OCI-LY3 (cell line): ENCODE results near the gene ATF6.

Experiments used
- H2AFZ ChIP-seq: fragments of 200-600, 300-600 bp; shearing (Covaris generic); 2 replicates; pipeline ENCODE4 v1.6.0; 2014; ENCODE audit warnings: antibody characterized with exemption, low read depth, low read length
- H3K27ac ChIP-seq: fragments of 200-600, 300-600 bp; sonication (generic); 2 replicates; pipeline ENCODE4 v1.5.1; 2014; ENCODE audit warnings: mild to moderate bottlenecking, low read length, moderate library complexity, mixed read lengths
- H3K27me3 ChIP-seq: fragments of 200-600, 300-600 bp; sonication (generic); 2 replicates; pipeline ENCODE4 v1.6.1; 2014; ENCODE audit warnings: low read depth, low read length, mixed read lengths
- H3K36me3 ChIP-seq: fragments of 200-600, 300-600 bp; sonication (generic); replicated peaks from 2 replicates; pipeline ENCODE3; 2014; ENCODE audit warnings: low read depth, low read length, mixed read lengths
- H3K4me1 ChIP-seq: fragments of 300-600, 200-600 bp; sonication (generic); 2 replicates; pipeline ENCODE4 v1.6.1; 2014; ENCODE audit warnings: low read length, mixed read lengths
- H3K4me2 ChIP-seq: fragments of 200-600, 300-600 bp; sonication (generic); 2 replicates; pipeline ENCODE4 v1.6.1; 2014; ENCODE audit warnings: low read length, mixed read lengths
- H3K4me3 ChIP-seq: fragments of 300-600, 200-600 bp; sonication (generic); 2 replicates; pipeline ENCODE4 v1.5.1; 2014; ENCODE audit warnings: antibody characterized with exemption, mild to moderate bottlenecking, low read length, moderate library complexity
- H3K79me2 ChIP-seq: fragments of 300-600, 200-600 bp; shearing (Covaris generic); 2 replicates; pipeline ENCODE4 v1.6.1; 2014; ENCODE audit warnings: mild to moderate bottlenecking, low read length, mixed read lengths
- H3K9ac ChIP-seq: fragments of 300-600, 200-600 bp; shearing (Covaris generic); 2 replicates; pipeline ENCODE4 v1.6.0; 2014; ENCODE audit warnings: mild to moderate bottlenecking, low read length, moderate library complexity
- H3K9me3 ChIP-seq: fragments of 200-600, 300-600 bp; shearing (Covaris generic); 2 replicates; pipeline ENCODE4 v1.6.1; 2014; ENCODE audit warnings: low read length, mixed read lengths; ENCODE audit not compliant: insufficient read depth
- H4K20me1 ChIP-seq: fragments of 200-600, 300-600 bp; sonication (generic); 2 replicates; pipeline ENCODE4 v1.6.1; 2016; ENCODE audit warnings: low read length, mixed read lengths; ENCODE audit not compliant: insufficient read depth
- EZH2phosphoT487 ChIP-seq: fragments of 200-600 bp; shearing (Covaris generic); IDR thresholded peaks from 2 replicates; pipeline ENCODE4 v1.6.1; 2018; ENCODE audit warnings: antibody characterized with exemption, mixed run types, low read depth
- TF ChIP-seq, protein P1 (sequence below): fragments of 200-600, 300-600 bp; sonication (generic); IDR thresholded peaks from 2 replicates; pipeline ENCODE4 v1.5.1; 2014; ENCODE audit warnings: antibody characterized with exemption, low read length, low read depth

Gene ATF6

DNA sequence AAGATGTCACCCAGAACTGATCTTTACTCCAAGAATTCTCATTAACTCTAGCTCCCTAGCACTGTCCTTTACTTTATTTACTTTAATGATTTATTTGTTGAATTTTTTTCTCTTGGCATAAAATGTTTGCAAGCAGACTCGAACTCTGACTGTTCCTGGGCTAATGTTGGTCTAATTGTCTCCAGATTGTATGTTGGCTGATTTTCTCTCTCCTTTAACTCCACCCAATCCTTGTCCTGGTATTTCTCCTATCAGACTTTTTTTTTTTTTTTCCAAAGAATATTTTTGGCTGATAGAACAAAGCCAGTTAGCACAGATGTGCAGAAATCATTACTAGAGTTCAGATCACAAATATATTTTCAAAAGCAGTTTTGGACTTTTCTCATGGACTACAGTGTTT, 82.6 kb downstream of the ATF6 start:
- TF ChIP-seq, protein P1, sequence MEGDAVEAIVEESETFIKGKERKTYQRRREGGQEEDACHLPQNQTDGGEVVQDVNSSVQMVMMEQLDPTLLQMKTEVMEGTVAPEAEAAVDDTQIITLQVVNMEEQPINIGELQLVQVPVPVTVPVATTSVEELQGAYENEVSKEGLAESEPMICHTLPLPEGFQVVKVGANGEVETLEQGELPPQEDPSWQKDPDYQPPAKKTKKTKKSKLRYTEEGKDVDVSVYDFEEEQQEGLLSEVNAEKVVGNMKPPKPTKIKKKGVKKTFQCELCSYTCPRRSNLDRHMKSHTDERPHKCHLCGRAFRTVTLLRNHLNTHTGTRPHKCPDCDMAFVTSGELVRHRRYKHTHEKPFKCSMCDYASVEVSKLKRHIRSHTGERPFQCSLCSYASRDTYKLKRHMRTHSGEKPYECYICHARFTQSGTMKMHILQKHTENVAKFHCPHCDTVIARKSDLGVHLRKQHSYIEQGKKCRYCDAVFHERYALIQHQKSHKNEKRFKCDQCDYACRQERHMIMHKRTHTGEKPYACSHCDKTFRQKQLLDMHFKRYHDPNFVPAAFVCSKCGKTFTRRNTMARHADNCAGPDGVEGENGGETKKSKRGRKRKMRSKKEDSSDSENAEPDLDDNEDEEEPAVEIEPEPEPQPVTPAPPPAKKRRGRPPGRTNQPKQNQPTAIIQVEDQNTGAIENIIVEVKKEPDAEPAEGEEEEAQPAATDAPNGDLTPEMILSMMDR: no peak
- no peak for TF ChIP-seq EZH2phosphoT487
- Histone ChIP-seq H2AFZ (no peak overlapping the region), H3K79me2 (no peaks in the 10 kb centered on the region), H3K9ac (no peak overlapping the region), H3K4me3 (no peak overlapping the region), H3K27ac (no peak overlapping the region), H3K4me2 (no peak overlapping the region), H4K20me1 (no peaks in the 10 kb centered on the region), H3K4me1 (no peaks in the 10 kb centered on the region), H3K27me3 (no peaks in the 10 kb centered on the region), H3K9me3 (no peaks in the 10 kb centered on the region), H3K36me3 (peaks cover 9% of the 10 kb centered on the region)

DNA sequence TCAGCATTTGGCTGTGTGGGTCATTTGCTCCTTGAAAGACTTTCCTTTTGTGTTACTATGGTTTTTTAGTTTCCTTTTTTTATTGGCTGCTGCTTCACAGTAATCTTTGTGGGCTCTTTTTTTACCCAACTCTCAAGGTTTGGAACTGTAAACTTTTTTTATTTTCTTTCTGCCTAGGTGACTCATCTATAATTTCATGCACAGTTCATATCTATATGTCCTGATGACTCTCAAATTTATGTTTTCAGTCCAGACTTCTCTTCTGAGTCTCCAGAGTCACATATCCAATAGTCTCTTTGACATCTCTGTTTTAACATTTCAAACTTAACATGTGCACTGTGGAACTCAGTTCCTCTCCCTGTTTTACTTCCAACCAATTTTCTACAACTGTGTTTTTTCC, 83.4 kb downstream of the ATF6 start:
- H3K9me3 ChIP-seq: no peaks in the 10 kb centered on the region
- no peaks in the 10 kb centered on the region for H3K27me3 ChIP-seq
- H3K9ac ChIP-seq: no peak overlapping the region
- no peak overlapping the region for H3K4me3 ChIP-seq
- no peaks in the 10 kb centered on the region for H3K4me1 ChIP-seq
- peaks cover 16% of the 10 kb centered on the region for H3K36me3 ChIP-seq
- no peak overlapping the region for H2AFZ ChIP-seq
- TF ChIP-seq EZH2phosphoT487: no peak
- TF ChIP-seq, protein P1: no peak
- no peaks in the 10 kb centered on the region for H4K20me1 ChIP-seq
- H3K4me2 ChIP-seq: no peak overlapping the region
- H3K27ac ChIP-seq: no peak overlapping the region
- no peaks in the 10 kb centered on the region for H3K79me2 ChIP-seq

DNA sequence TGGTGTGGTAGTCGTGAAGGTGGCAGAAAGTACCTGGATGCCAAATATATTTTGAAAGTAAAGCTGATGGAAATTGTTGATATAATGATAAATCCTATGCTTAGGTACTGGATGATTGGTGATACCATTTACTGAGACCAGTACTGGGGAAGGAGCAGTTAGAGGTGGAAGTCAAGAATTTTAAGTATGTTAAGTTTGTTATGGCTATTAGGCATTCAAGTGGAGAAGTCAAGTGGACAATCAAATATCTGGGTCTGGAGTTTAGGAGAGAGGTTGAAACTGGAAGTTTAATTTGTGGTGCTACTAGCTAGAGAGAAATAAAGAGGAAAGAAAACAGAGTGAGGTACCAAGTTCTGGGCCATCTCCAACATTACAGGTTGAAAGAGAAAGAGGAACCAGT, 89.1 kb downstream of the ATF6 start:
- Histone ChIP-seq H3K9me3 (no peaks in the 10 kb centered on the region), H3K4me2 (no peak overlapping the region), H3K4me3 (no peak overlapping the region), H4K20me1 (no peaks in the 10 kb centered on the region), H3K27me3 (no peaks in the 10 kb centered on the region), H2AFZ (no peak overlapping the region), H3K9ac (no peak overlapping the region), H3K27ac (no peak overlapping the region), H3K36me3 (peaks cover 13% of the 10 kb centered on the region), H3K4me1 (peaks cover 6% of the 10 kb centered on the region), H3K79me2 (no peaks in the 10 kb centered on the region)
- TF ChIP-seq EZH2phosphoT487: no peak

DNA sequence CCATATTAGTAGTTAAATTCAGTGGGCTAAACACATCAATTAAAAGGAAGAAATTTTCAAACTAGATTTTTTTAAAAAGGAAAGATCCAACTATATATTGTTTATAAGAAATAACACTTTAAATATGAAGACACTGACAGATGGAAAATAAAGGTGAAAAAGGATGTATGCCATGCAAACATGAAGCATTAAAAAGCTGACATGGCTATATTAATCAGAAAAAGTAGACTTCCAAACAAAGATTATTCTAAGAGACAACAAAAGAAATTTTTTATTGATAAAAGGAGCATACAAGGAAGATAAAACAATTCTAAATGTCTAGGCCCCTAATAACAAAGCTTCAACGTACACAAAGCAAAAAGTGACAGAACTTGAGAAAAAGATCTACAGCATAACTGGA, 92.2 kb downstream of the ATF6 start:
- Histone ChIP-seq H3K36me3 (peaks cover 13% of the 10 kb centered on the region), H3K4me1 (peaks cover 8% of the 10 kb centered on the region), H3K9ac (no peak overlapping the region), H2AFZ (no peak overlapping the region), H3K9me3 (no peaks in the 10 kb centered on the region), H4K20me1 (no peaks in the 10 kb centered on the region), H3K79me2 (no peaks in the 10 kb centered on the region), H3K4me3 (no peak overlapping the region), H3K27ac (no peak overlapping the region), H3K27me3 (no peaks in the 10 kb centered on the region), H3K4me2 (no peak overlapping the region)
- TF ChIP-seq, protein P1: no peak
- no peak for TF ChIP-seq EZH2phosphoT487

DNA sequence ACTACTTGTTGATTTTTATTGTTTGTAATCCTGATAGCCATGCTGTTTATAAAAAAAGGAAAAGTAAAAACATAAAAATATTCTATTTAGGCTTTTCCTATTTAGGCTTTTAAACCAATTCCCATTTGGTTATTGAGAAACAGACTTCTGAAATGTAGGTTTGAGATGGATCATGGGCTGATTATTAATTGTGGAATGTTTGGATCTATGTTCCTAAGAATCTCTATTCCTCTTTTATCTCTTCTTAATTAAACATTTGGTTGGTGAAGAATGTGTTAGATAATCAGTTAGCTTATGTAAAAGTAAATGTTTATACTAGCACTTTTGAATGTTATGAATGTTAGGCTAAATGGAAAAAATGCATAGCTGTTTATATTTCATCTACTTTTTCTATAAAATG, 97.4 kb downstream of the ATF6 start:
- Histone ChIP-seq H3K9ac (no peak overlapping the region), H2AFZ (no peak overlapping the region), H3K27ac (no peak overlapping the region), H3K9me3 (no peaks in the 10 kb centered on the region), H3K4me3 (no peak overlapping the region), H3K4me1 (peaks cover 8% of the 10 kb centered on the region), H3K36me3 (peaks cover 2% of the 10 kb centered on the region), H3K4me2 (no peak overlapping the region), H3K79me2 (no peaks in the 10 kb centered on the region), H3K27me3 (no peaks in the 10 kb centered on the region), H4K20me1 (no peaks in the 10 kb centered on the region)
- TF ChIP-seq EZH2phosphoT487: no peak
- TF ChIP-seq, protein P1: no peak
